ENCODE data around the gene ARHGEF26. TPM values are rescaled to one million over a fixed set of nuclear protein-coding genes. Genes with fewer than 3 reads are reported as not detected.
"Not testable (repeated sequence)": the region's sequence is repeated elsewhere in the genome, so short reads cannot be mapped to it uniquely, and the experiment has no call there.

ARHGEF26 gene, protein sequence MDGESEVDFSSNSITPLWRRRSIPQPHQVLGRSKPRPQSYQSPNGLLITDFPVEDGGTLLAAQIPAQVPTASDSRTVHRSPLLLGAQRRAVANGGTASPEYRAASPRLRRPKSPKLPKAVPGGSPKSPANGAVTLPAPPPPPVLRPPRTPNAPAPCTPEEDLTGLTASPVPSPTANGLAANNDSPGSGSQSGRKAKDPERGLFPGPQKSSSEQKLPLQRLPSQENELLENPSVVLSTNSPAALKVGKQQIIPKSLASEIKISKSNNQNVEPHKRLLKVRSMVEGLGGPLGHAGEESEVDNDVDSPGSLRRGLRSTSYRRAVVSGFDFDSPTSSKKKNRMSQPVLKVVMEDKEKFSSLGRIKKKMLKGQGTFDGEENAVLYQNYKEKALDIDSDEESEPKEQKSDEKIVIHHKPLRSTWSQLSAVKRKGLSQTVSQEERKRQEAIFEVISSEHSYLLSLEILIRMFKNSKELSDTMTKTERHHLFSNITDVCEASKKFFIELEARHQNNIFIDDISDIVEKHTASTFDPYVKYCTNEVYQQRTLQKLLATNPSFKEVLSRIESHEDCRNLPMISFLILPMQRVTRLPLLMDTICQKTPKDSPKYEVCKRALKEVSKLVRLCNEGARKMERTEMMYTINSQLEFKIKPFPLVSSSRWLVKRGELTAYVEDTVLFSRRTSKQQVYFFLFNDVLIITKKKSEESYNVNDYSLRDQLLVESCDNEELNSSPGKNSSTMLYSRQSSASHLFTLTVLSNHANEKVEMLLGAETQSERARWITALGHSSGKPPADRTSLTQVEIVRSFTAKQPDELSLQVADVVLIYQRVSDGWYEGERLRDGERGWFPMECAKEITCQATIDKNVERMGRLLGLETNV
- total RNA-seq = 0.13 and 0.25 TPM in 2 replicates

GRCh38 chr3:154120961-154121700 is at the start of gene ARHGEF26:
TSS of gene ARHGEF26 (plus strand) at chr3:154121390. CDS start at chr3:154121993, 603 bp downstream.
- DNase-seq (ENCODE audit: low read depth, low spot score) = no peak

DNA sequence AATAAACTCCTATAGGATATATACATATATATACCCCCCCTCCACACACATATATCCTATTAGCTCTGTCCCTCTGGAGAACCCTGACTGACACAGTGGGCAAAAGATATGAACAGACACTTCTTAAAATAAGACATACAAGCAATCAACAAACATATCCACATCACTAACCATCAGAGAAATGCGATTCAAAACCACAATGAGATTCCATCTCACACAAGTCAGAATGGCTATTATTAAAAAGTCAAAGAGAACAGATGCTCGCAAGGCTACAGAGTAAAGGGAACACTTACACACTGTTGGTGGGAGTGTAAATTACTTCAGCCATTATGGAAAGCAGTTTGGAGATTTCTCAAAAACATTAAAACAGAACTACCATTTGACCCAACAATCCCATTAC is 46.2 kb upstream of the ARHGEF26 start:
- DNase-seq (ENCODE audit: low read depth, low spot score) = no peak

GRCh38 chr3:154078672-154079071 is 42.5 kb upstream of the ARHGEF26 start:
- no peak for DNase-seq (ENCODE audit: low read depth, low spot score)

DNA sequence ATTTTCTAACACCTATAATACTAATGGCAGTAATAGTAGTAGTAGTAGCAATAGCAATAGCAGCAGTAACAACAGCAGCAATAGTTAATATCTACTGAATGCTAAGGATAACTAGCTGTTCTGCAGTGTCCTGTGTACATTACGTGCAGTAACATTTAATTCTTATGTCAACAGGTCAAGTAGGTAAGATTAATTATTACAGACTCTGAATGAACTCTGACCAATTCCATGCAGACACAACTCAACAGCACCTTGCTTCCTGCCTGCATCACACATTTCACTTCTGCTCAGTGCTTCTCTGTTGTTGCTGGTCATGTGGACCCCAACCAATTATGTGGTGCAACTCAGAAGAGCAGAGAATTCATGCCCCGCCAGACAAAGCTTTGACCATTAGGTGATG is 39.9 kb upstream of the ARHGEF26 start:
- DNase-seq (ENCODE audit: low read depth, low spot score) = no peak

DNA sequence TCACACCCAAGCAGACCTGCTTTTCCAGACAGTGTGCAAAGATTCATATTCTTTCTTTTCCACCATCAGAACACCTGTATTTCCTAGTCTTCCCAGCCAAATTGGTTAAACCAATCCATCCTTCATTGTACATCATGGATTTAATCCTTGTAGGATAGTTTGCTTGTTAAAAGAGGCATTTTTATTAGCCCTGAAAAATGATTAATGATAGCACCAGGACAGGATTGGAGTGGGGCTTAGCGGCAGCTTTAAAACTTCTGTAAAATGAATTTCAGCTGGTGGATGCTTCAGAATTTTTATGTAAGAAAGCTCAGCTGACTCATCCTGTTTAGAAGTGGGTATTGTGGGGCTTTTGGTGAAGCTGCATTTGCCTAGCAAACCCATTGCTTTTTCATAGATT is 36.1 kb upstream of the ARHGEF26 start:
- DNase-seq (ENCODE audit: low read depth, low spot score) = no peak

DNA sequence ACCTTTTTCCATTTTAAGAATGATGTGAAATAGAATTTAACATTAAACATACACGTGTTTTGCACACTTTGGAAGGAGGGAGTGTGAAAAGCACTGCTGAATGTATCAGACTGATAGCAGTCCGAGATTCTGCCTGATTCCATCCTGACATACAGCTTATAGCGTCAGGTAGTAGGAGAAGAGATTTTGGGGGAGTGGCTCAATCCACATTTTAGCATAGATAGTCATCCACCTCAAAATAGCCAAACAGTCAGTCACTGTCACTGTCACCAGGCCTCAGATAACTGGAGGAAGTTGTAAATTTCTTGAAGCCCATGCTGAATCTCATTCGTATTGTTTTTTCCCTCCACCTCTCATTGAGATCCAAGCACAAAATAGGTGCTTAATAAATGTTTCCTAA is 35.4 kb upstream of the ARHGEF26 start:
- no peak for DNase-seq (ENCODE audit: low read depth, low spot score)

GRCh38 chr3:154086286-154086685 is 34.9 kb upstream of the ARHGEF26 start:
- no peak for DNase-seq (ENCODE audit: low read depth, low spot score)

DNA sequence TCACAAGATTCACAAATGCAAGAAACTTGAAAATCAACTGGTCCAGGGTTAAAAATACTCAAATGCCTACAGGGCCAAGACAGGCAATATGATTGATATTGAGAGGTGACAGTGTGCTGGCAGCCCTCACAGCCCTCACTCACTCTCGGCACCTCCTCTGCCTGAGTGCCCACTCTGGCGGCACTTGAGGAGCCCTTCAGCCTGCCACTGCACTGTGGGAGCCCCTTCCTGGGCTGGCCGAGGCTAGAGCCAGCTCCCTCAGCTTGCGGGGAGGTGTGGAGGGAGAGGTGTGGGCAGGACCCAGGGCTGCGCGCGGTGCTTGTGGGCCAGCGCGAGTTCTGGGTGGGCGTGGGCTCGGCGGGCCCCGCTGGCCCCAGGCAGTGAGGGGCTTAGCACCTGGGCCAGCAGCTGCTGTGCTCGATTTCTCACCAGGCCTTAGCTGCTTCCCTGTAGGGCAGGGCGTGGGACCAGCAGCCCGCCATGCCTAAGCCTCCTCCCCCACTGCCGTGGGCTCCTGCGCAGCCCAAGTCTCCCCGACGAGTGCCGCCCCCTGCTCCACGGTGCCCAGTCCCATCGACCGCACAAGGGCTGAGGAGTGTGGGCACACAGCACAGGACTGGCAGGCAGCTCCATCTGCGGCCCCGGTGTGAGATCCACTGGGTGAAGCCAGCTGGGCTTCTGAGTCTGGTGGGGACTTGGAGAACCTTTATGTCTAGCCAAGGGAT is 33.3 kb upstream of the ARHGEF26 start:
- not testable (repeated sequence) for DNase-seq (ENCODE audit: low read depth, low spot score)

- no peak for DNase-seq (ENCODE audit: low read depth, low spot score)
These were observed 31.5 kb upstream of the ARHGEF26 start for GRCh38 chr3:154089421-154090420.

GRCh38 chr3:154094051-154094450 is 27.1 kb upstream of the ARHGEF26 start:
- DNase-seq (ENCODE audit: low read depth, low spot score) = no peak

DNA sequence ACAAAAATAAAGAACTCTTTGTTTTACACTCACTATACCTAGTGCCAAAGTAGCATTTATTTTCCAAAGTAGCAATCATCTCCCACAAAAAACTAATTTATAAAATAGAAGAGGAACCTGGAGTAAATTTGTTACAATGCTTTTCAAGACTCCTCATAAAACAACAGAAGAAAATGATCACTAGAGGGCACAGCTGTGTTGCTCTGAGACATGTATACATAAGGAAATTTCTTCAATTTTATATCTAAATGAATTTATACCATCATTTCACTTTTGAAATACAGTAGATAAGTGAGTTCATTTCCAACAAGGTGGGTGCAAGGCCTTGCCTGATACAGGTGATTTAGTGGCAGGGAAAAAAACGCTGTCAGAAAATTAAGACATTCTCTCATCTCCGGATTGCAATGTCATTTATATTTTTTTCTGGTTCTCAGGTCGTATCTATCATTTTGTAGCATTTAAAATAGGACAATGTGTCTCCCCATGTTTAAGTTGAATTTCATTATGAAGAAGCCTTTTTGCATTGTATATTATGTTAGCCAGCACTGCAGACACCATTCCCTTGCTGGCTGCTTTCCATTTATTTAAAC is 25.3 kb upstream of the ARHGEF26 start:
- DNase-seq (ENCODE audit: low read depth, low spot score) = no peak

DNA sequence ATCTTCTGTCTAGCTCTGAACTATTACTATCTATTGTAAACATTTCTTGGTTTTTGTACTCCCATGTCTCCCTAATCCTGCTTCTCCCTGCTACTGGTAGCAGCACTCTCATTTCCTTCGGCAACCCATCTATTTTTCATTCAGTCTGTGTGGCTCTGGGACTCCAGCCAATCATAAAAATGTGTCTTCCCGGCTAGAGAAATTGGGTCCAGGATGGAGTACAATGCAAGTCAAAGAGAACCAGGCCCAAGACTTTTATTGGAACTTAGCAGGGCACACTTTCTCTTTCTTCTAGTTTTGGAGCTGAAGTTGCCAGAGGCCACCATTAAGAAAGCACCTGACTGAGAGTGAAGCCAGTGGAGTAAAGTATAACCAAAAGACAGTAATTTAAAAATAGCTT is 22.8 kb upstream of the ARHGEF26 start:
- DNase-seq (ENCODE audit: low read depth, low spot score) = no peak

GRCh38 chr3:154100556-154100955 is 20.6 kb upstream of the ARHGEF26 start:
- DNase-seq (ENCODE audit: low read depth, low spot score) = no peak

- no peak for DNase-seq (ENCODE audit: low read depth, low spot score)
These were observed 19.9 kb upstream of the ARHGEF26 start for GRCh38 chr3:154101250-154101649.

GRCh38 chr3:154102225-154102624 is 19.0 kb upstream of the ARHGEF26 start:
- DNase-seq (ENCODE audit: low read depth, low spot score) = no peak

GRCh38 chr3:154105218-154105975 is 15.8 kb upstream of the ARHGEF26 start:
- no peak for DNase-seq (ENCODE audit: low read depth, low spot score)

- DNase-seq (ENCODE audit: low read depth, low spot score) = no peak
These were observed 9.7 kb upstream of the ARHGEF26 start for GRCh38 chr3:154111365-154111935.

DNA sequence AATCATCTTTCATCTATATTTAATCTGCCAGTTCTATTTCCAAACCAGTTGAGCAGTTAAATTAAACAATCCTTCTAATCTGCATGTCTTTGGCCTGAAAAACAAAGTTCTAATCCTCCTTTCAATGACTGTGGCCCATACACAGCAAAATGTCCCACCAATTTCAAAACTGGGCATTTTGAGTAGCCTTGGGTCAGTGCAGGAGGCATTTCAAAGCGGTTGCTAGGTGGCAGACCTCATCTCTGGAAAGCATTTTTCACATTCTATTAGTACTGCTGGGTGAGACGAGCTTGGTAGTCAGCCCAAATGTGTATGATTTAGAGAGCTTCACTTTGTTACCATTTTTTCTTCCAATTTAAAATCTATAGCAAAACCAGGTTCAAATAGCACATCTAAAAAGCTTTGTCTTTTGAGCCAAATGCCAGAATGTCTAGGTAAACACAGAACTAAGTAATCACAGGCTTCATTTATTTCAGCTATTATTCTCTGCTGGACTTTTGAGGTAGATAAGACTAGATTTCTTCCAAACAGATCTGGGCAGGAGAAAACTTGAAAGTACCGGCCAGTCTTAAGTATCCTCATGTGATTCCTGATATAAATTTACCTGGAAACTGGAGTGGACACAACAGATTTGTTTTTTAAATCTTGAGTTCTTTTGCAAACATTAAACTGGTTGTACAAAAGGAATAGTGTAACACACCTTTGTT is 8.9 kb upstream of the ARHGEF26 start:
- DNase-seq (ENCODE audit: low read depth, low spot score) = no peak

Data from pulmonary artery endothelial cell (primary cell).